GM12878 (cell line): ENCODE results near the gene KIAA1671. TPM values are rescaled to one million over a fixed set of nuclear protein-coding genes. Genes with fewer than 3 reads are reported as not detected.

Experiments used
- ATAC-seq: fragments of 200-7000 bp; cut with Tn5 transposase; 3 replicates; pipeline ENCODE4 v1.9.1; 2020; ENCODE audit warnings: mild to moderate bottlenecking, moderate library complexity
- BruUV-seq: library from RNA; stranded (reverse); fragments of 400-500 nt; replicated peaks from 2 replicates; lab custom pipeline; 2021; lab: Mats Ljungman, UMichigan
- CTCF ChIA-PET: fragments of 300-600 bp; sonication (Branson Sonifier 250); formaldehyde crosslinking; extraction: SDS; loops from one replicate; lab custom pipeline; 2021; ENCODE audit warnings: inconsistent platforms; lab: Yijun Ruan, JAX
- POLR2A ChIA-PET: fragments of 350-600 bp; formaldehyde crosslinking; extraction: SDS; loops from one replicate; lab custom pipeline; 2021; ENCODE audit warnings: inconsistent platforms; lab: Charles Lee
- RAD21 ChIA-PET: fragments of 300-600 bp; sonication (Branson Sonifier 250); formaldehyde crosslinking; loops from one replicate; lab custom pipeline; 2023; ENCODE audit warnings: antibody characterized with exemption; ENCODE audit not compliant: unreplicated experiment; lab: Charles Lee
- SMC1A ChIA-PET: fragments of 300-600 bp; sonication (Branson Sonifier 250); formaldehyde crosslinking; loops from one replicate; lab custom pipeline; 2023; ENCODE audit not compliant: unreplicated experiment, uncharacterized antibody; lab: Charles Lee
- DNase-seq: peaks from one replicate; pipeline ENCODE4 v3.0.0-alpha.2; 2011; ENCODE audit warnings: low read depth, low spot score
- FAIRE-seq: peaks from 3 replicates; lab custom pipeline; 2011; peaks lifted over from hg19 to GRCh38; lab: Jason Lieb, UNC
- H2AFZ ChIP-seq: 2 replicates; pipeline ENCODE4 v1.6.0; 2011; ENCODE audit warnings: low read depth, low read length, control low read depth; ENCODE audit not compliant: control insufficient read depth
- H3K27ac ChIP-seq: 2 replicates; pipeline ENCODE4 v1.5.1; 2011; ENCODE audit warnings: control low read depth; ENCODE audit not compliant: control insufficient read depth, insufficient read depth
- H3K27me3 ChIP-seq, 2 experiments: replicated peaks in 1 of 2; 2 replicates each; pipeline versions ENCODE4 v1.6.0 to v1.6.1; 2011; ENCODE audit warnings: low read length in 1 of 2; ENCODE audit not compliant: control insufficient read depth in 2 of 2, insufficient read depth in 2 of 2
- H3K36me3 ChIP-seq, 2 experiments: 2 replicates each; pipeline ENCODE4 v1.5.1; 2011; ENCODE audit warnings: low read length in 1 of 2; ENCODE audit not compliant: control insufficient read depth in 2 of 2, insufficient read depth in 2 of 2
- H3K4me1 ChIP-seq: 2 replicates; pipeline ENCODE4 v1.6.1; 2011; ENCODE audit warnings: mild to moderate bottlenecking, low read length, moderate library complexity, mixed read lengths; ENCODE audit not compliant: control insufficient read depth, insufficient read depth
- H3K4me2 ChIP-seq: 2 replicates; pipeline ENCODE4 v1.6.0; 2011; ENCODE audit warnings: control low read depth; ENCODE audit not compliant: control insufficient read depth, insufficient read depth
- H3K4me3 ChIP-seq: fragments of 200-600 bp; sonication (generic); 2 replicates; pipeline ENCODE4 v1.5.1; 2016
- H3K79me2 ChIP-seq: 2 replicates; pipeline ENCODE4 v1.6.0; 2011; ENCODE audit warnings: low read length; ENCODE audit not compliant: control insufficient read depth, insufficient read depth
- H3K9ac ChIP-seq: 2 replicates; pipeline ENCODE4 v1.8.0; 2011; ENCODE audit warnings: low read length, control low read depth, mixed read lengths; ENCODE audit not compliant: control insufficient read depth, insufficient read depth
- H3K9me3 ChIP-seq: replicated peaks from 3 replicates; pipeline ENCODE4 v1.5.1; 2011; ENCODE audit warnings: mild to moderate bottlenecking, low read length; ENCODE audit not compliant: control insufficient read depth, insufficient read depth
- H4K20me1 ChIP-seq: 2 replicates; pipeline ENCODE4 v1.6.0; 2011; ENCODE audit not compliant: control insufficient read depth, insufficient read depth
- E2F4 ChIP-seq: IDR thresholded peaks from 2 replicates; pipeline ENCODE4 v1.6.1; 2012; ENCODE audit warnings: low read depth, low read length, improper control_type of control experiment
- IKZF2 ChIP-seq, 2 experiments: fragments of 450-650 bp; IDR thresholded peaks; 2 replicates each; pipeline ENCODE4 v1.6.1; 2017; ENCODE audit warnings: mild to moderate bottlenecking in 2 of 2, moderate library complexity in 2 of 2
- JUNB ChIP-seq: IDR thresholded peaks from 2 replicates; pipeline ENCODE4 v1.6.1; 2016; ENCODE audit warnings: antibody characterized with exemption, mild to moderate bottlenecking
- KDM1A ChIP-seq: fragments of 200-600 bp; sonication (generic); IDR thresholded peaks from 2 replicates; pipeline ENCODE4 v1.6.1; 2016; ENCODE audit warnings: borderline replicate concordance
- LARP7 ChIP-seq: fragments of 450-650 bp; IDR thresholded peaks from 2 replicates; pipeline ENCODE4 v1.6.1; 2017; ENCODE audit warnings: mild to moderate bottlenecking
- SKIL ChIP-seq: fragments of 450-650 bp; IDR thresholded peaks from 2 replicates; pipeline ENCODE4 v1.6.1; 2017; ENCODE audit warnings: mild to moderate bottlenecking, low read depth, inconsistent platforms; ENCODE audit not compliant: poor library complexity, severe bottlenecking
- TAF1 ChIP-seq: IDR thresholded peaks from 2 replicates; pipeline ENCODE4 v1.6.1; 2011; ENCODE audit warnings: mild to moderate bottlenecking, low read depth, low read length, borderline replicate concordance
- ZNF24 ChIP-seq: fragments of 450-650 bp; IDR thresholded peaks from 2 replicates; pipeline ENCODE4 v1.6.1; 2017; ENCODE audit warnings: antibody characterized with exemption, mild to moderate bottlenecking
- WGBS: methylation state at CpG from one replicate; pipeline ENCODE4 v1.1.6; 2016; ENCODE audit warnings: low lambda C conversion rate; ENCODE audit not compliant: insufficient replicate concordance, insufficient coverage; ENCODE audit errors: missing lambda C conversion rate; 5-methylcytosine and 5-hydroxymethylcytosine counted together
- in situ Hi-C: fragments of 300-500 bp; cut with MboI; formaldehyde crosslinking; loops from 9 replicates; pipeline ENCODE4 v1.14.3; 2018; ENCODE audit warnings: mixed read lengths
- intact Hi-C: fragments of 100-400 bp; cut with micrococcal nuclease; formaldehyde crosslinking; loops from one replicate; pipeline ENCODE4 v1.14.2; 2022; ENCODE audit not compliant: unreplicated experiment
- polyA plus RNA-seq, 11 experiments: library from polyadenylated mRNA; depleted of rRNA in 4 of 11; unstranded in 6 of 11; stranded (reverse) in 5 of 11; fragments of >200 nt; fragmentation: Nextera tagmentation in 4 of 11; fragmentation: Illumina TruSeq in 1 of 11; extraction: Ambion mirVana in 4 of 11; extraction: Trizol in 1 of 11; gene quantifications; 1 replicate in 1 of 11; 2 replicates in 10 of 11; pipeline versions ENCODE4 v1.2.1 to v1.2.3, GENCODE V29; 2011 to 2016; ENCODE audit warnings: inconsistent platforms in 2 of 11, missing spikeins in 2 of 11, low read depth in 1 of 11
- total RNA-seq, 4 experiments: library from RNA; depleted of rRNA in 3 of 4; stranded (reverse); fragments of >200 nt in 3 of 4; fragmentation: Illumina TruSeq in 1 of 4; extraction: Trizol in 1 of 4; gene quantifications; 2 replicates each; pipeline versions ENCODE4 v1.2.1 to v1.2.3, GENCODE V29; 2013 to 2021
- TF ChIP-seq, protein P1 (sequence below): IDR thresholded peaks from 2 replicates; pipeline ENCODE4 v1.6.1; 2011; ENCODE audit warnings: borderline replicate concordance, low read depth, mild to moderate bottlenecking, moderate library complexity, low read length; ENCODE audit not compliant: insufficient read depth, poor library complexity, severe bottlenecking

The KIAA1671 gene
- total and polyA plus RNA-seq, 10 of the 15 experiments (the other 5 are each of a cell fraction or from before 2014, with no cell fraction given) = 0.05 to 2.7 (median 0.33) TPM

DNA sequence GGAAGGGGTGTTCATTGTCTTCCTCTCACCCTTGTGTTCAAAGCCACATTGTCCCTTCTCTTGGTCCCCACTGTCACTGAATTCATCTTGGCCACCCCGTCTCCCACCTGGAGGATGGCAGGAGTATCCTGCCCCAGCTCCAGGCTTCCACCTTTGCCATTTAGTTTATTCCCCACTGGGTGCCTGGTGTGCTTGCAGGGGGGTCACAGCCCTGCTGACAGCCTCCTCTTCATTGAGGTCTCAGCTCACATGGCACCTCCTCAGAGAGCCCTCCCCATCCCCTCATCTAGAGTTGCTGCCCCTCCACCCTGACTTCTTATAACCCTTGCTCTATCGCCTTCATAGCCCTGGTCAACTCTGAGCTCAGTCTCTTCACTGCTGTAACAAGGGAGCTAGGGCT lies 36.6 kb downstream of the KIAA1671 start (continued):
- TF ChIP-seq, protein P1, sequence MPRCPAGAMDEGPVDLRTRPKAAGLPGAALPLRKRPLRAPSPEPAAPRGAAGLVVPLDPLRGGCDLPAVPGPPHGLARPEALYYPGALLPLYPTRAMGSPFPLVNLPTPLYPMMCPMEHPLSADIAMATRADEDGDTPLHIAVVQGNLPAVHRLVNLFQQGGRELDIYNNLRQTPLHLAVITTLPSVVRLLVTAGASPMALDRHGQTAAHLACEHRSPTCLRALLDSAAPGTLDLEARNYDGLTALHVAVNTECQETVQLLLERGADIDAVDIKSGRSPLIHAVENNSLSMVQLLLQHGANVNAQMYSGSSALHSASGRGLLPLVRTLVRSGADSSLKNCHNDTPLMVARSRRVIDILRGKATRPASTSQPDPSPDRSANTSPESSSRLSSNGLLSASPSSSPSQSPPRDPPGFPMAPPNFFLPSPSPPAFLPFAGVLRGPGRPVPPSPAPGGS = no peak
- no peak for TF ChIP-seq SKIL
- TF ChIP-seq LARP7 = no peak
- TF ChIP-seq E2F4 = no peak
- TF ChIP-seq KDM1A = no peak

DNA sequence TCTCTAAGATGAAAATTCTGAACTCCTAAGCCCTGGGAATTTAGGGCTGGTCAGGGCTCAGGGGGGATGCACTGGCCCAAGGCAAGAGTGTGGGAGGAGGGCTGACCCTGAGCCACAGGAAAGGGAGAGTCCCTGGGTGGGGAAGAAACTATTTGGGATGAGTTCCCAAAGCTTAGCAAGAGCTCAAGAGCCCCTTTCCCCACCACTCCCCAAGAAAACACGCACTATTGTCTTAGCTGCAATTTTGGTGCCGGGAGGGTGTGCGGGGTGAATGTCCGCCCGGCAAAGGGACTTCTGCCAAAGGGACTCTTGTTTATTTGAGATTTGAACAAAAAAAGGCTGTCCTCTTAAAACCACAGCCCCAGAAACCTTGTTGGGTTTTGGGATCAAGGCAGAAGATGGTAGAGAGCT lies 37.0 kb downstream of the KIAA1671 start:
- Histone ChIP-seq H3K9me3 (no peaks in the 10 kb centered on the region), H3K36me3 (no peaks in the 10 kb centered on the region), H3K27ac (no peak overlapping the region), H3K4me1 (no peaks in the 10 kb centered on the region), H3K4me3 (no peak overlapping the region), H3K4me2 (no peak overlapping the region), H3K27me3 (no peaks in the 10 kb centered on the region; a peak in 1 of 4 replicates), H2AFZ (no peak overlapping the region), H4K20me1 (no peaks in the 10 kb centered on the region), H3K9ac (no peak overlapping the region), H3K79me2 (no peaks in the 10 kb centered on the region)
- TF ChIP-seq IKZF2 (IDR thresholded peaks at IDR 0.05) (no peak), ZNF24 (no peak), TAF1 (no peak), LARP7 (no peak), JUNB (no peak)
- RAD21 ChIA-PET = no interaction called here
- intact Hi-C loops (no loop called here), in situ Hi-C loops (no loop called here)
- BruUV-seq = no TSS peak
- CTCF ChIA-PET = no interaction called here
- DNase-seq (no peak), FAIRE-seq (no peak), ATAC-seq (no peak)
- POLR2A ChIA-PET = interaction anchor here (0.6 kb wide), 1 partner anchor 375 kb away, joined by 3 read pairs; no protein-coding TSS in a partner anchor
- WGBS = 76% methylated on average over 5 of the region's 5 CpGs
- SMC1A ChIA-PET = no interaction called here
